SH-SY5Y (cell line): Measurements from ENCODE around the gene ST8SIA5.

Experiments
- GATA2 ChIP-seq: IDR thresholded peaks from 2 replicates; pipeline ENCODE4 v1.6.1; 2011; ENCODE audit warnings: mild to moderate bottlenecking, low read depth, low read length
- GATA3 ChIP-seq: IDR thresholded peaks from 2 replicates; pipeline ENCODE4 v1.6.1; 2011; ENCODE audit warnings: low read depth, mild to moderate bottlenecking, low read length, moderate library complexity

- TF ChIP-seq GATA2 = no peak
- no peak for TF ChIP-seq GATA3
These were observed 24.7 kb downstream of the ST8SIA5 start for GRCh38 chr18:46732201-46732600.
